Mesendoderm (in vitro differentiated cells): ENCODE results near the gene CEP162.

Experiments
- DNase-seq: peaks from one replicate; pipeline ENCODE4 v3.0.0; 2013
- H2AK5ac ChIP-seq: 2 replicates; pipeline ENCODE4 v1.6.1; 2013; ENCODE audit warnings: low read length, inconsistent platforms
- H2BK120ac ChIP-seq: 2 replicates; pipeline ENCODE4 v1.6.1; 2013; ENCODE audit warnings: low read depth, mild to moderate bottlenecking, low read length, moderate library complexity, mixed read lengths
- H2BK15ac ChIP-seq: replicated peaks from 2 replicates; pipeline ENCODE4 v1.6.1; 2013; ENCODE audit warnings: low read depth, mild to moderate bottlenecking, moderate library complexity
- H2BK5ac ChIP-seq: 2 replicates; pipeline ENCODE4 v1.6.1; 2013; ENCODE audit warnings: low read length, inconsistent platforms
- H3K18ac ChIP-seq: 2 replicates; pipeline ENCODE4 v1.6.1; 2013; ENCODE audit warnings: mild to moderate bottlenecking, low read length, mixed read lengths
- H3K23ac ChIP-seq: one replicate; pipeline ENCODE4 v1.6.1; 2013; ENCODE audit warnings: low read length
- H3K27ac ChIP-seq: 2 replicates; pipeline ENCODE4 v1.5.1; 2013; ENCODE audit warnings: low read depth, mild to moderate bottlenecking, inconsistent platforms, low read length, moderate library complexity
- H3K27me3 ChIP-seq: 2 replicates; pipeline ENCODE4 v1.6.1; 2013; ENCODE audit warnings: low read length, control low read depth, mild to moderate bottlenecking, inconsistent platforms; ENCODE audit not compliant: insufficient read depth, poor library complexity
- H3K36me3 ChIP-seq: 2 replicates; pipeline ENCODE4 v1.6.1; 2013; ENCODE audit warnings: low read length, inconsistent platforms; ENCODE audit not compliant: control insufficient read depth, insufficient read depth
- H3K4ac ChIP-seq: one replicate; pipeline ENCODE4 v1.6.1; 2013; ENCODE audit warnings: low read depth, mild to moderate bottlenecking, low read length, moderate library complexity
- H3K4me1 ChIP-seq: 2 replicates; pipeline ENCODE4 v1.6.1; 2013; ENCODE audit warnings: low read depth, low read length, inconsistent platforms; ENCODE audit not compliant: control insufficient read depth
- H3K4me2 ChIP-seq: 2 replicates; pipeline ENCODE4 v1.6.1; 2013; ENCODE audit warnings: low read length
- H3K4me3 ChIP-seq: 2 replicates; pipeline ENCODE4 v1.5.1; 2013; ENCODE audit warnings: mild to moderate bottlenecking, low read length
- H3K56ac ChIP-seq: one replicate; pipeline ENCODE4 v1.6.1; 2013; ENCODE audit warnings: low read length
- H3K79me1 ChIP-seq: 2 replicates; pipeline ENCODE4 v1.6.1; 2013; ENCODE audit warnings: low read length, inconsistent platforms
- H3K79me2 ChIP-seq: 2 replicates; pipeline ENCODE4 v1.6.1; 2013; ENCODE audit warnings: mild to moderate bottlenecking, low read length; ENCODE audit not compliant: control insufficient read depth, insufficient read depth
- H3K9ac ChIP-seq: 2 replicates; pipeline ENCODE4 v1.6.1; 2013; ENCODE audit warnings: low read length, inconsistent platforms
- H4K5ac ChIP-seq: one replicate; pipeline ENCODE4 v1.6.1; 2013; ENCODE audit warnings: low read length
- H4K8ac ChIP-seq: one replicate; pipeline ENCODE4 v1.6.1; 2013; ENCODE audit warnings: low read depth, mild to moderate bottlenecking, control low read depth, low read length, moderate library complexity
- WGBS: extraction: QIAGEN DNeasy Blood & Tissue Kit; methylation state at CpG from one replicate; pipeline ENCODE4 v1.1.7; 2013; ENCODE audit warnings: low lambda C conversion rate, missing lambda C conversion rate; ENCODE audit not compliant: insufficient coverage; ENCODE audit errors: extremely low coverage; 5-methylcytosine and 5-hydroxymethylcytosine counted together

CEP162 gene

DNA sequence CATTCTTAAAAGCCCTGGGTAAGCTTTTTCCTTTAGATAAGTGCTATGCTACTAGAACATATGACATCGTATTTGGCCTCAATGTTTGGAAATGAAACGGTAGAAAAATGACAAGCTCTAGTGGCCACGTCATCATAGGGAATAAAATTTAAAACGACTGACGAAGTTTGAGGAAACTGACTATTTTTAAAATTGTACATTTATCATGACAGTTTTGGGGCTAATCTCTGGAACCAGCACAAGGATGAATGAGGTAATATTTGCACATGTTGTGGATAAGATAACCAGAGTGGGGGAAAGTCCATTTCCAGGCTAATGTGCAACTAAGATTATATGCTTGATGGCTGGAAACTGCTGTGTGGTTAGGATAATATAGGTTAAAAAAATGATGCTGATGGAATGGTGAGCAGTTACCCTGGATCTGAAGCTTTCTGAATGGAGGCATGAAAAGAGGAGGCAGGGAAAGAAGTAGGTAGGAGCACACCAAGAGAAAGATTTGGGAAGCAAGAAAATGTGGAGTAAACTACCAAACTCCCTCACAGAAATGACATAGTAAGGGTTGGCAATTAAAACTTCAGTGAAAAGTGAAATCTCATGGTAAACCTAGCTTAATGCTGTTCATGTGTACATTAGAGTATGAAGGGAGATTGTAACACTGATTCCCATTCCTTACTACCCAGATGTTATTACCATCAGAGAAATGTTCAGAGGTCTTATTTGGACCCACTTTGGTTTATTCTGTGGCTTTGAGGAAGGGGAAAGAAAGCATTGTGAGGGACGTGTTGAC, 42.7 kb upstream of the CEP162 start:
- Histone ChIP-seq H3K4me3 (no peak overlapping the region), H3K27ac (no peak overlapping the region), H4K8ac (no peak overlapping the region), H3K4me2 (no peak overlapping the region), H2AK5ac (no peak overlapping the region), H3K18ac (no peak overlapping the region), H3K4me1 (no peaks in the 10 kb centered on the region), H2BK15ac (no peak overlapping the region), H3K56ac (no peak overlapping the region), H3K9ac (no peak overlapping the region), H2BK120ac (no peak overlapping the region), H3K36me3 (no peaks in the 10 kb centered on the region), H3K79me1 (no peaks in the 10 kb centered on the region), H3K23ac (no peak overlapping the region), H3K4ac (no peak overlapping the region), H3K79me2 (no peaks in the 10 kb centered on the region), H2BK5ac (no peak overlapping the region), H4K5ac (no peak overlapping the region), H3K27me3 (no peaks in the 10 kb centered on the region)
- no CpG with 5 or more reads among the region's 6 CpGs for WGBS
- no peak for DNase-seq

DNA sequence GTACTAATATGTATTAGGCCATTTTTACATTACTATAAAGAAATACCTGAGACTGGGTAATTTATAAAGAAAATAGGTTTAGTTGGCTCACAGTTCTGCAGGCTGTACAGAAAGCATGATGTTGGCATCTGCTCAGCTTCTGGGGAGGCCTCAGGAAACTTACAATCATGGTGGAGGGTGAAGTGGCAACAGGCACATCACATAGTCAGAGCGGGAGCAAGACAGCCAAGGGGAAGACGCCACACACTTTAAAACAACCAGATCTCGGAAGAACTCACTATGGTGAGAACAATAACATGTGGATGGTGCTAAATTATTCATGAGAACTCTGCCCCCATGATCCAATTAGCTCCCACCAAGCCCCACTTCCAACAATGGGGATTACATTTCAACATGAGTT, 41.3 kb upstream of the CEP162 start:
- Histone ChIP-seq H3K4me2 (no peak overlapping the region), H2BK5ac (no peak overlapping the region), H4K5ac (no peak overlapping the region), H3K27me3 (no peaks in the 10 kb centered on the region), H4K8ac (no peak overlapping the region), H3K56ac (no peak overlapping the region), H3K18ac (no peak overlapping the region), H2AK5ac (no peak overlapping the region), H3K23ac (no peak overlapping the region), H3K79me2 (no peaks in the 10 kb centered on the region), H3K36me3 (no peaks in the 10 kb centered on the region), H3K27ac (no peak overlapping the region), H3K4me3 (no peak overlapping the region), H3K79me1 (no peaks in the 10 kb centered on the region), H3K4ac (no peak overlapping the region), H2BK120ac (no peak overlapping the region), H3K9ac (no peak overlapping the region), H2BK15ac (no peak overlapping the region), H3K4me1 (no peaks in the 10 kb centered on the region)
- WGBS, result no CpG with 5 or more reads among the region's 3 CpGs
- no peak for DNase-seq

DNA sequence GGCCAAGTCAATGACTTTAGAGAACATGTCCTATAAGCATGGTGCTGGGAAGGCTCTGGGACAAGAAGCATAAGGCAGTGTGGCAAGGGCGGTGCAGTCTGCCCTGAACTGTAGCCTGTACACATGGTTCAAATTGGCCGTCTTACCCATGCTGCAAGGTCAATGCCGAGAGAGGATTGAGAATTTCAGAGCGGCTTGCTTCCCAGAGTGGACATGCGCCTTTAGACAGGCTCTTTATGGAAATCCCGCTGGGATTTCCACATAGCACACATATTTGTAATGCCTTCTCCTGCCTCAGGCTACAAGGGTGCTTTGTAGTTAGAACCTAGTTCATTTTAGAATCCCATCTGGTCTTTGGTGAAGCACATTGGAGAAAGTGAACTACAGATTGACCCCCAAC, 36.1 kb upstream of the CEP162 start:
- Histone ChIP-seq H3K4me2 (no peak overlapping the region), H4K8ac (no peak overlapping the region), H3K9ac (no peak overlapping the region), H3K4me1 (no peaks in the 10 kb centered on the region), H2BK5ac (no peak overlapping the region), H3K27me3 (no peaks in the 10 kb centered on the region), H3K56ac (no peak overlapping the region), H3K18ac (no peak overlapping the region), H2BK15ac (no peak overlapping the region), H2BK120ac (no peak overlapping the region), H3K79me1 (no peaks in the 10 kb centered on the region), H2AK5ac (no peak overlapping the region), H3K36me3 (no peaks in the 10 kb centered on the region), H3K4ac (no peak overlapping the region), H3K79me2 (no peaks in the 10 kb centered on the region), H4K5ac (no peak overlapping the region), H3K23ac (no peak overlapping the region), H3K27ac (no peak overlapping the region), H3K4me3 (no peak overlapping the region)
- no CpG with 5 or more reads among the region's 6 CpGs for WGBS
- peak; percentile 77 for DNase-seq

DNA sequence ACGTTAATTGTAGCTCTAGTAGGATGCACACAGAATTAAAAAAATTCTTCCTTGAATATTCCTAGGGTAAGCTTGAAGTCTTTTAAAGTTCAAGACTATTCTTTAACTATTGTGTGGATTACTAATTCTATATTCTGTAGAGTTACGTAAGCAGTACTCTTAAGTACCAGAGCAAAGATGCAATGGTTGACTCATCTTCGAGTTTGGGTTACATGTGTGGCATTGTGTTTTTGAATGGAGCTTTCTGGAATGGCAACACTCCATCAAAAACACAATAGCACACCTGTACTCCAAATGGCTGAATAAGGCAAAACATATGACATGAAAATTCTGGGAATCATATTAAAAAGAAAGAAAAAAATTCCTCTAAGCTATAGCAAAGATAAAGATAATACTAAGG, 33.5 kb upstream of the CEP162 start:
- Histone ChIP-seq H3K4me3 (no peak overlapping the region), H3K79me2 (no peaks in the 10 kb centered on the region), H4K5ac (no peak overlapping the region), H3K27me3 (no peaks in the 10 kb centered on the region), H3K79me1 (no peaks in the 10 kb centered on the region), H4K8ac (no peak overlapping the region), H3K36me3 (no peaks in the 10 kb centered on the region), H2BK5ac (no peak overlapping the region), H3K18ac (no peak overlapping the region), H2BK120ac (no peak overlapping the region), H3K27ac (no peak overlapping the region), H2BK15ac (no peak overlapping the region), H3K4me2 (no peak overlapping the region), H3K23ac (no peak overlapping the region), H3K4me1 (no peaks in the 10 kb centered on the region), H2AK5ac (no peak overlapping the region), H3K4ac (no peak overlapping the region), H3K9ac (no peak overlapping the region), H3K56ac (no peak overlapping the region)
- DNase-seq, result no peak
- WGBS, result no CpG with 5 or more reads among the region's 3 CpGs

DNA sequence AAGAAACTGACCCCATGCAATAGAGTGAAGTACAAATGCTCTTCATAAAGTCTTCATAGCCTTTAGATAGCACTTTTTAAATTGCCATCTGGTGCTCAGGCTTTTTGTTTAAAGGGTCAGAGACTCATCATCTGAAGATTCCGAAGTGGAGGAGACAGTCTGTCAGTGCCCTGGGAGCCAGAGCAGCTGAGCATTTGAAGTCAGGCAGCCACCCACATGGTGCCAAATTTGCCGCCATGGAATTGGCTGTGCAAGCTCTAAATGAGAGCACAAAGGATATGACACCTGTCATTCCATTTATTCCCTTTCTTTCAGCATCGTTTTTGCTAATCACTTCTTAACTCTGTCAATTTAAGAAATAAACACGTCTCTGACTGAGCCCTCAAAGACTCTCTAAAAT, 32.8 kb upstream of the CEP162 start:
- no peak overlapping the region for H3K27ac ChIP-seq
- H3K79me1 ChIP-seq, result no peaks in the 10 kb centered on the region
- no peak overlapping the region for H2BK5ac ChIP-seq
- H3K18ac ChIP-seq, result no peak overlapping the region
- no peak overlapping the region for H4K8ac ChIP-seq
- no peak overlapping the region for H4K5ac ChIP-seq
- H3K9ac ChIP-seq, result no peak overlapping the region
- H3K79me2 ChIP-seq, result no peaks in the 10 kb centered on the region
- no peak overlapping the region for H2AK5ac ChIP-seq
- H3K4ac ChIP-seq, result no peak overlapping the region
- WGBS, result no CpG with 5 or more reads among the region's 4 CpGs
- H3K4me3 ChIP-seq, result no peak overlapping the region
- H3K23ac ChIP-seq, result no peak overlapping the region
- H3K27me3 ChIP-seq, result no peaks in the 10 kb centered on the region
- no peak overlapping the region for H3K56ac ChIP-seq
- no peak overlapping the region for H2BK120ac ChIP-seq
- H2BK15ac ChIP-seq, result no peak overlapping the region
- H3K4me2 ChIP-seq, result no peak overlapping the region
- H3K4me1 ChIP-seq, result no peaks in the 10 kb centered on the region
- DNase-seq, result no peak
- no peaks in the 10 kb centered on the region for H3K36me3 ChIP-seq

DNA sequence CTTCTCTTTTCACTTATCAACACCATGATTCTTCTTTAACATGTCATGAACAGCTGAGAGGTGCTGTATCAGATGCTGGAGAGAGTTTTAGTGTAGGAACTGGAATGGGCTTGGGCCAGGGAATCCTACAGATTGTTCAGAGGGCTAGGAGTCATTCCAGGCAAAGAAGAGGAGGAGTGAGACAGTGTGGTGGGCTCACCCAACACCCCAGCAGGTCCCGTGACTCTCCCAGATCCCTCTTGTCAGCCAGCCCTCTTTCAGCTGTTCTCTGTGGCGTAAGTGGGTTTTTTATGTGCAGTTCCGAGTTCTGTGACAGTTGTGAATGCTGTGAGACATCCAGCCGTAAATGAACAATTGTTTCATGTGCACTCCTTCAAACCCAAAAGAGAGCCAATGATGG, 31.4 kb upstream of the CEP162 start:
- H3K4me3 ChIP-seq, result no peak overlapping the region
- H2AK5ac ChIP-seq, result no peak overlapping the region
- H2BK15ac ChIP-seq, result no peak overlapping the region
- H3K56ac ChIP-seq, result no peak overlapping the region
- no peak overlapping the region for H2BK120ac ChIP-seq
- no peaks in the 10 kb centered on the region for H3K79me2 ChIP-seq
- no peak overlapping the region for H3K4ac ChIP-seq
- no peak overlapping the region for H3K9ac ChIP-seq
- peak overlapping the region; percentile 9 for H3K23ac ChIP-seq
- H3K4me1 ChIP-seq, result no peaks in the 10 kb centered on the region
- H4K5ac ChIP-seq, result no peak overlapping the region
- no peak overlapping the region for H3K18ac ChIP-seq
- no peak for DNase-seq
- H3K4me2 ChIP-seq, result no peak overlapping the region
- no peaks in the 10 kb centered on the region for H3K36me3 ChIP-seq
- no peak overlapping the region for H3K27ac ChIP-seq
- no peak overlapping the region for H4K8ac ChIP-seq
- WGBS, result no CpG with 5 or more reads among the region's 4 CpGs
- H3K79me1 ChIP-seq, result no peaks in the 10 kb centered on the region
- no peak overlapping the region for H2BK5ac ChIP-seq
- H3K27me3 ChIP-seq, result no peaks in the 10 kb centered on the region
